Transverse colon (tissue), 4 donors: ENCODE data around the gene HEG1.

Source experiments
- POLR2AphosphoS5 ChIP-seq, 3 donors: sonication (generic); formaldehyde crosslinking; IDR thresholded peaks; one replicate each; pipeline ENCODE4 v1.6.1; 2016; ENCODE audit warnings: antibody characterized with exemption in 3 of 3
- TF ChIP-seq, protein P1 (sequence below), 5 experiments: fragments of 200-600 bp in 3 of 5; fragments of 450-650 bp in 2 of 5; sonication (generic) in 3 of 5; IDR thresholded peaks; 1 replicate in 2 of 5; 2 replicates in 3 of 5; pipeline ENCODE4 v1.5.1; 2016 to 2017; ENCODE audit warnings: antibody characterized with exemption in 5 of 5, inconsistent platforms in 3 of 5, mild to moderate bottlenecking in 2 of 5, moderate library complexity in 1 of 5

GRCh38 chr3:124999897-125000435 lies 55.8 kb downstream of the HEG1 start:
- no peak for TF ChIP-seq POLR2AphosphoS5 (IDR thresholded peaks at IDR 0.05)
- TF ChIP-seq, protein P1, sequence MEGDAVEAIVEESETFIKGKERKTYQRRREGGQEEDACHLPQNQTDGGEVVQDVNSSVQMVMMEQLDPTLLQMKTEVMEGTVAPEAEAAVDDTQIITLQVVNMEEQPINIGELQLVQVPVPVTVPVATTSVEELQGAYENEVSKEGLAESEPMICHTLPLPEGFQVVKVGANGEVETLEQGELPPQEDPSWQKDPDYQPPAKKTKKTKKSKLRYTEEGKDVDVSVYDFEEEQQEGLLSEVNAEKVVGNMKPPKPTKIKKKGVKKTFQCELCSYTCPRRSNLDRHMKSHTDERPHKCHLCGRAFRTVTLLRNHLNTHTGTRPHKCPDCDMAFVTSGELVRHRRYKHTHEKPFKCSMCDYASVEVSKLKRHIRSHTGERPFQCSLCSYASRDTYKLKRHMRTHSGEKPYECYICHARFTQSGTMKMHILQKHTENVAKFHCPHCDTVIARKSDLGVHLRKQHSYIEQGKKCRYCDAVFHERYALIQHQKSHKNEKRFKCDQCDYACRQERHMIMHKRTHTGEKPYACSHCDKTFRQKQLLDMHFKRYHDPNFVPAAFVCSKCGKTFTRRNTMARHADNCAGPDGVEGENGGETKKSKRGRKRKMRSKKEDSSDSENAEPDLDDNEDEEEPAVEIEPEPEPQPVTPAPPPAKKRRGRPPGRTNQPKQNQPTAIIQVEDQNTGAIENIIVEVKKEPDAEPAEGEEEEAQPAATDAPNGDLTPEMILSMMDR (IDR thresholded peaks at IDR 0.05) = no peak
